CD14-positive monocyte (primary cell): ENCODE data around the gene MARVELD2. TPM values are rescaled to one million over a fixed set of nuclear protein-coding genes. Genes with fewer than 3 reads are reported as not detected.

Experiments
- DNase-seq, 3 donors: peaks; one replicate each; pipeline ENCODE4 v3.0.0-alpha.2; 2011 to 2022
- H2AFZ ChIP-seq: 2 replicates; pipeline ENCODE4 v1.6.0; 2012; ENCODE audit warnings: mild to moderate bottlenecking, low read depth, low read length, inconsistent platforms; ENCODE audit not compliant: insufficient read depth, poor library complexity, severe bottlenecking
- H3K27ac ChIP-seq, 2 donors: 1 replicate in 1 of 2; 2 replicates in 1 of 2; pipeline ENCODE4 v1.5.1; 2012 to 2013; ENCODE audit warnings: low read length in 2 of 2, control low read depth in 1 of 2, inconsistent platforms in 1 of 2, low read depth in 1 of 2, mild to moderate bottlenecking in 1 of 2
- H3K27me3 ChIP-seq, 2 donors: one replicate each; pipeline versions ENCODE4 v1.6.0 to v1.6.1; 2011 to 2013; ENCODE audit warnings: low read length in 2 of 2; ENCODE audit not compliant: control insufficient read depth in 2 of 2, insufficient read depth in 2 of 2
- H3K36me3 ChIP-seq, 2 donors: replicated peaks in 1 of 2; 1 replicate in 1 of 2; 2 replicates in 1 of 2; pipeline versions ENCODE4 v1.5.1 to v1.6.1; 2012 to 2013; ENCODE audit warnings: low read length in 2 of 2, control low read depth in 1 of 2, inconsistent platforms in 1 of 2, mild to moderate bottlenecking in 1 of 2; ENCODE audit not compliant: insufficient read depth in 2 of 2, control insufficient read depth in 1 of 2
- H3K4me1 ChIP-seq, 2 donors: 1 replicate in 1 of 2; 2 replicates in 1 of 2; pipeline versions ENCODE4 v1.5.1 to v1.6.1; 2012 to 2013; ENCODE audit warnings: low read length in 2 of 2, control low read depth in 1 of 2, inconsistent platforms in 1 of 2, mild to moderate bottlenecking in 1 of 2, moderate library complexity in 1 of 2; ENCODE audit not compliant: insufficient read depth in 2 of 2, control insufficient read depth in 1 of 2
- H3K4me2 ChIP-seq: replicated peaks from 2 replicates; pipeline ENCODE3; 2012; ENCODE audit warnings: low read length, moderate library complexity, mild to moderate bottlenecking; ENCODE audit not compliant: poor library complexity, severe bottlenecking; ENCODE audit errors: extremely low read depth
- H3K4me3 ChIP-seq, 3 experiments: fragments of 200-600 bp in 1 of 3; sonication (generic) in 1 of 3; replicated peaks in 1 of 3; 1 replicate in 2 of 3; 2 replicates in 1 of 3; pipeline ENCODE4 v1.5.1; 2011 to 2013; ENCODE audit warnings: low read length in 3 of 3, mild to moderate bottlenecking in 3 of 3, control low read depth in 2 of 3, low read depth in 2 of 3, inconsistent platforms in 1 of 3, moderate library complexity in 1 of 3
- H3K79me2 ChIP-seq: 2 replicates; pipeline ENCODE4 v1.6.0; 2012; ENCODE audit warnings: mild to moderate bottlenecking, control low read depth, inconsistent platforms, low read length, moderate library complexity; ENCODE audit not compliant: insufficient read depth
- H3K9ac ChIP-seq: 2 replicates; pipeline ENCODE4 v1.6.0; 2017; ENCODE audit warnings: low read length, mild to moderate bottlenecking; ENCODE audit not compliant: insufficient read depth, poor library complexity, severe bottlenecking
- H3K9me3 ChIP-seq, 2 donors: replicated peaks in 1 of 2; 1 replicate in 1 of 2; 2 replicates in 1 of 2; pipeline versions ENCODE4 v1.5.1 to v1.6.1; 2012 to 2013; ENCODE audit warnings: low read length in 2 of 2, control low read depth in 1 of 2; ENCODE audit not compliant: control insufficient read depth in 1 of 2, insufficient read depth in 1 of 2
- H4K20me1 ChIP-seq: 2 replicates; pipeline ENCODE4 v1.6.0; 2012; ENCODE audit warnings: mild to moderate bottlenecking, low read length, control low read depth, moderate library complexity; ENCODE audit not compliant: insufficient read depth
- H3K27ac Mint-ChIP-seq, 7 donors: one replicate each; pipeline ENCODE4 v1.8.0; 2020; ENCODE audit warnings: mild to moderate bottlenecking in 7 of 7, mixed read lengths in 7 of 7, moderate library complexity in 6 of 7, inconsistent platforms in 2 of 7
- H3K27me3 Mint-ChIP-seq, 3 donors: one replicate each; pipeline ENCODE4 v1.8.0; 2021 to 2022; ENCODE audit warnings: low read depth in 3 of 3, mild to moderate bottlenecking in 3 of 3, mixed read lengths in 3 of 3, moderate library complexity in 3 of 3, inconsistent platforms in 1 of 3
- H3K36me3 Mint-ChIP-seq, 2 donors: one replicate each; pipeline ENCODE4 v1.8.0; 2020; ENCODE audit warnings: mixed read lengths in 2 of 2, inconsistent platforms in 1 of 2, mild to moderate bottlenecking in 1 of 2
- H3K4me1 Mint-ChIP-seq: one replicate; pipeline ENCODE4 v1.8.0; 2020; ENCODE audit warnings: mild to moderate bottlenecking, mixed read lengths
- H3K4me3 Mint-ChIP-seq, 2 donors: one replicate each; pipeline ENCODE4 v1.8.0; 2020; ENCODE audit warnings: mild to moderate bottlenecking in 2 of 2, mixed read lengths in 2 of 2, moderate library complexity in 1 of 2
- H3K9me3 Mint-ChIP-seq, 7 donors: one replicate each; pipeline ENCODE4 v1.8.0; 2020 to 2022; ENCODE audit warnings: mixed read lengths in 7 of 7, mild to moderate bottlenecking in 6 of 7, moderate library complexity in 6 of 7, inconsistent platforms in 2 of 7
- WGBS: methylation state at CpG from one replicate; pipeline ENCODE4 v1.1.5; 2013; ENCODE audit warnings: missing lambda C conversion rate; ENCODE audit not compliant: insufficient coverage; 5-methylcytosine and 5-hydroxymethylcytosine counted together
- intact Hi-C, 2 donors: fragments of 100-400 bp; cut with micrococcal nuclease; formaldehyde crosslinking; loops; one replicate each; pipeline versions ENCODE4 v1.15.0 to v1.15.1; 2023
- polyA plus RNA-seq, 3 donors: library from polyadenylated mRNA; depleted of rRNA in 1 of 3; unstranded in 2 of 3; stranded (reverse) in 1 of 3; fragments of 300-500 nt in 2 of 3; fragments of >200 nt in 1 of 3; fragmentation: Illumina TruSeq in 2 of 3; gene quantifications; 1 replicate in 2 of 3; 2 replicates in 1 of 3; pipeline ENCODE4 v1.2.3, GENCODE V29; 2012 to 2021
- TF ChIP-seq, protein P1 (sequence below): fragments of 200-600 bp; IDR thresholded peaks from one replicate; pipeline ENCODE4 v1.8.0; 2022; ENCODE audit warnings: antibody characterized with exemption, mild to moderate bottlenecking

MARVELD2 gene
- polyA plus RNA-seq, 3 donors, result 0.15 TPM; not detected in 2

DNA sequence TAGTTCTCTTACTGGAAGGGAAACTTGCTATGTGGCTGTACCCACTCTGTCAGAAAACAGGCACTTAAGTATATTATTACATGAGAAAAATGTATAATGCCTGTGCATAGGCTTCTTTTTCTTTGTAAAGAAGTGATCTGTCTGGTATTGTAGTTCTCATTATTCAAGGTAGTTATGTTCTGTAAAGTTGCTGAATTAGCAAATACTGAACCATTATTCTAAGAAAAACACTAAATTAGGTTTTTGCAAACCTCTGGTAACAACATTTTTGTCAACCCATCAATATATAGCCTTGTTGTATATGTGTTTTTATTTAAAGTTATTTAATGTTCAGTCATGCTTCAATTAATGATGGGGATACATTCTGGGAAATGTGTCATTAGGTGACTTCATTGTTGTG, 36.5 kb upstream of the MARVELD2 start:
- TF ChIP-seq, protein P1, sequence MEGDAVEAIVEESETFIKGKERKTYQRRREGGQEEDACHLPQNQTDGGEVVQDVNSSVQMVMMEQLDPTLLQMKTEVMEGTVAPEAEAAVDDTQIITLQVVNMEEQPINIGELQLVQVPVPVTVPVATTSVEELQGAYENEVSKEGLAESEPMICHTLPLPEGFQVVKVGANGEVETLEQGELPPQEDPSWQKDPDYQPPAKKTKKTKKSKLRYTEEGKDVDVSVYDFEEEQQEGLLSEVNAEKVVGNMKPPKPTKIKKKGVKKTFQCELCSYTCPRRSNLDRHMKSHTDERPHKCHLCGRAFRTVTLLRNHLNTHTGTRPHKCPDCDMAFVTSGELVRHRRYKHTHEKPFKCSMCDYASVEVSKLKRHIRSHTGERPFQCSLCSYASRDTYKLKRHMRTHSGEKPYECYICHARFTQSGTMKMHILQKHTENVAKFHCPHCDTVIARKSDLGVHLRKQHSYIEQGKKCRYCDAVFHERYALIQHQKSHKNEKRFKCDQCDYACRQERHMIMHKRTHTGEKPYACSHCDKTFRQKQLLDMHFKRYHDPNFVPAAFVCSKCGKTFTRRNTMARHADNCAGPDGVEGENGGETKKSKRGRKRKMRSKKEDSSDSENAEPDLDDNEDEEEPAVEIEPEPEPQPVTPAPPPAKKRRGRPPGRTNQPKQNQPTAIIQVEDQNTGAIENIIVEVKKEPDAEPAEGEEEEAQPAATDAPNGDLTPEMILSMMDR, result no peak

DNA sequence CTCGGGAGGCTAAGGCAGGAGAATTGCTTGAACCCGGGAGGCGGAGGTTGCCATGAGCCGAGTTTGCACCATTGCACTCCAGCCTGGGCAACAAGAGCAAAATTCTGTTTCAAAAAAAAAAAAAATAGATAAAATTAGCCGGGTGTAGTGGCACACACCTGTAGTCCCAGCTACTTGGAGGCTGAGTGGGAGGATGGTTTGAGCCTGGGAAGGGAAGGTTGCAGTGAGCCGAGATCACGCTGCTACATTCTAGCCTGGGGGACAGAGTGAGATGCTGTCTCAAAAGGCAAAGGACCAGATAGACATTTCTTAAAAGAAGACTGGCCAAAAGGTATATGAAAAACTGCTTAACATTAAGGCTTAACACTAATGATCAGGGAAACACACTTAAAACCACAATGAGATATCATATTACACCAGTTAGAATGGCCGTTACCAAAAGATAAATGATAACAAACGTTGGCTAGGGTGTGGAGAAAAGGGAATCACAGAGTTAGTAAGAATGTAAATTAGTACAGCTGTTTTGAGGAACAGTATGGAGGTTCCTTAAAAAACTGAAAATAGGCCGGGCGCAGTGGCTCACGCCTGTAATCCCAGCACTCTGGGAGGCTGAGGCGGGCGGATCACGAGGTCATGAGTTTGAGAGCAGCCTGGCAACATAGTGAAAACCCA, 10.1 kb upstream of the MARVELD2 start:
- no peaks in the 10 kb centered on the region for H3K9me3 ChIP-seq
- peaks cover 27 to 58% of the 10 kb centered on the region in 2 donors for H3K36me3 ChIP-seq
- H2AFZ ChIP-seq, result no peak overlapping the region
- Mint-ChIP-seq H3K4me1 (no peaks in the 10 kb centered on the region), H3K9me3 (peaks cover 0 to 14% (median 3%) of the 10 kb centered on the region in 7 donors), H3K36me3 (peaks cover 47 to 80% of the 10 kb centered on the region in 2 donors), H3K27ac (peak overlapping the region in 1 of 7 donors; percentile 16), H3K27me3 (no peaks in the 10 kb centered on the region), H3K4me3 (no peak overlapping the region)
- TF ChIP-seq, protein P1, result no peak
- H3K27me3 ChIP-seq, result no peaks in the 10 kb centered on the region
- H3K9ac ChIP-seq, result no peak overlapping the region
- intact Hi-C loops, result no loop called here
- H4K20me1 ChIP-seq, result no peaks in the 10 kb centered on the region
- H3K4me1 ChIP-seq, result no peaks in the 10 kb centered on the region
- H3K4me3 ChIP-seq, result no peak overlapping the region
- 93% methylated on average over 13 of the region's 15 CpGs for WGBS
- DNase-seq, result no peak
- no peaks in the 10 kb centered on the region for H3K79me2 ChIP-seq
- H3K27ac ChIP-seq, result no peak overlapping the region
- H3K4me2 ChIP-seq, result no peak overlapping the region

More for the DNA sequence above, 36.5 kb upstream of the MARVELD2 start:
- no peaks in the 10 kb centered on the region for H3K4me1 ChIP-seq
- no peaks in the 10 kb centered on the region for H3K79me2 ChIP-seq
- no peak overlapping the region for H3K9ac ChIP-seq
- intact Hi-C loops, result no loop called here
- H3K4me2 ChIP-seq, result no peak overlapping the region
- no peaks in the 10 kb centered on the region for H3K9me3 ChIP-seq
- DNase-seq, result no peak
- no peaks in the 10 kb centered on the region for H3K27me3 Mint-ChIP-seq
- H3K36me3 Mint-ChIP-seq, result peaks cover 44 to 59% of the 10 kb centered on the region in 2 donors
- H3K27me3 ChIP-seq, result no peaks in the 10 kb centered on the region
- H3K36me3 ChIP-seq, result peaks cover 45 to 82% of the 10 kb centered on the region in 2 donors
- H3K4me3 Mint-ChIP-seq, result no peak overlapping the region
- no peak overlapping the region for H3K4me3 ChIP-seq
- H3K4me1 Mint-ChIP-seq, result no peaks in the 10 kb centered on the region
- H2AFZ ChIP-seq, result no peak overlapping the region
- no peak overlapping the region for H3K27ac Mint-ChIP-seq
- H3K9me3 Mint-ChIP-seq, result no peaks in the 10 kb centered on the region
- H3K27ac ChIP-seq, result no peak overlapping the region
- H4K20me1 ChIP-seq, result no peaks in the 10 kb centered on the region
